GM18861 (cell line): ENCODE measurements around the gene PDE2A.

Source experiments
- ATAC-seq: cut with Tn5 transposase; IDR thresholded peaks from one replicate; pipeline ENCODE4 v1.9.1; 2021; ENCODE audit not compliant: unreplicated experiment

The PDE2A gene

GRCh38 chr11:72591785-72592502, 82.3 kb downstream of the PDE2A start:
- no peak for ATAC-seq

DNA sequence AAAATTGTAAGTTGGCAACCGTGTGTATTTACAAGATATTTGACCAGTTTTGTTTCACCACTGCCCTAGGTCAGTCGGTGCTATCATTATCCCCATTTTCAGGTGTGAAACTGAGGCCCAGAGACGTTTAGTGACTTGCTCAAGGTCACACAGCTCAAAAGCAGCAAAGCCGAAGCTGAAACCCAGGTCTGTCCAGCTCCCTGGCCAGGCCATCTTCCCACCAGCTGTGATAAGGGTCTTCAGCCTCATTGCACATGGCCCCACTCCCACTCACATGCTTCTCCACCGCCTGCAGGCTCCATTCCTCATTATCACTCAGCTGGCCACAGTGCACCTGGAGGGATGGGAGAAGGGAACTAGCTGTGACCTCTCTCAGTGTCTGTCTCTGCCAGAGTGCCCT, 83.2 kb downstream of the PDE2A start:
- ATAC-seq: no peak

DNA sequence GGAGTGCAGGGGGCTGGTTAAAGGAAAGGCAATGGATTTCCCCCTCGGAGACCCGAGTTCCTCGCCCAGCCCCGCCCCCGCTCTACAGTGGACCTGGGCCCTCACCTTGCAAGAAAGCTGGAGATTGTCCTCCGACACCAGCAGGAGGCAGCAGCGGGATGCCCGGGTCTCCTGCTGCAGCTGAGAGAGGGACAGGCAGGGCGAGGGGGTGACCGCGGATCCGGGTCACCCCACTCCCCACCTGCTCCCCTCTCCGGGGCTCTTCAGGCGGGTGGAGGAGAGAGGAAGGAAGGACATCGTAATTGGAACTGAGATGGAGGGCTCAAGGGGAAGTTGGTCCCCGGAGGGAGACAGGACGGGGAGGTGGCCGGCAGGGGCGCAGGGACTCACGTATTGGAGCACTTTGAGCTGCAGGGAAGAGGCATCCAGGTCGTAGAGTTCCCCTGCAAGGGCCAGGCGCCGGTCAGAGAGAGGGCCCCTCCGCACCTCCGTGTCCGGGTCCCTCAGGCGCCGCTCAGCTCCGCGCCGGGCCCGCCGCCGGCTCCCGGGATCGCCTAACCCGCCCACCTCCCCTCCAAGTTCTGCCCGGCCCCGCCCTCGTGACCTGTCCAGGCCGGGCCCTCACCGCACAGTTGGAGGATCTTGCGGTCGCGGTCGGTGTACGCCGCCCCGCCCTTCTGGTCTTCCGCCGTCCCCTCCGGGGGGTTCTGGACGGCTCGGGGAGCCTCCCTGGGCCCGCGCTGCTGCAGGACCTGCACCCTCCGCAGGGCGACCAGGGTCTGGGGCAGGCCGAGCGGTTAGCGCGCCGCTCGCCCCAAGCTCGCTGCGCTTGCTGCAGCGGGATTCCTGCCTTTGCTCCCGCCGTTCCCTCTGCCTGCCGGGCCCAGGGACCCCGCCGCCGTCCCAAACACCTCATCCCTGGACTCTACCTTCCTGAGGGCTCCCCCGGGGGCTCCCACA, 84.1 kb downstream of the PDE2A start:
- no peak for ATAC-seq

DNA sequence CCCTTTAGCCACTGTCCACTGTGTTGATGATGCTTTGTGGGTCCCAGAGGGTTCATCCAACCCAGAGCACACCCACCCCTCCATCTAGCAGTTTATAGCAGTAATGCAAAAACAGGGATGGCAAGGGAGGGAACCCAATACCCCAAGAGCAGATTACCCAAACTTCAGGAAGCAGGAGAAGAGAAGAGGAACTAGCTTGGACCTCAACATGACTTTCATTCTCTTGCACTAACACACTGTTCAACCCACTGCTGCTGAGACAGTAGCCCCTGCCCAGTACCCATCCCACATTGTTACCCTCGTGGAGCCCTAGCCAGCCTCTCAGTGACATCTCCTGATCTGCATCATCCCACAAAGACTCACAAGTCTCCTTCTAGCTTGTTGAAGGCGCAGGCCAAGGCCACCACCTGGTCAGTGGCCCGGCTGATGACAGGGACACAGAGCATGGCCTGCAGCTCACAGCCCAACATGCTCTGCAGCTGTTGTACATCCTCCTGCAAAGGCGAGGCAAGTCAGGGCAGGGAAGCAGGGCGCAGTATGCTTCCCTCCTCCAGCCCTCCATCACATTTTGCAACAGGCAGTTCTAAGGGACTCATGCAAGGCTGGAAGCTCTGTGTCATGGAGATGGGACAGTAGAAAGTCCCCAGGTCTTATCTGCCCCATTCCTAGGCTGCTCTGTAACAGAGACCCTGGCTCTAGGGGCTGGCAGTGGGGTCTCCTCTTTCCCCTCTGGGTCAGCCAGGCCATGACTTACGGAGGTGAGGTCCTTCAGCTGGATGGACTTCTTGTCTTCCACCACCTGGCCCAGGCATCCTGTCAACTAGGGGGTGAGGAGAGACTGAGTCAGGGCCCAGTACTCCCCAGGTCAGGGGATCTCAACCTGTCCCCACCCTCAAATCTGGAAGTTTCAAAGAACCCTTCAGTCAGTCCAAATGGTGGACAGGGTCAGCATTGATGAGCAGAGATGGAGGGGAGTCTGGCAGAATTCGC, 85.5 kb downstream of the PDE2A start:
- ATAC-seq: no peak

GRCh38 chr11:72587696-72588095, 86.5 kb downstream of the PDE2A start:
- no peak for ATAC-seq

GRCh38 chr11:72586321-72587090, 87.7 kb downstream of the PDE2A start:
- ATAC-seq: no peak

DNA sequence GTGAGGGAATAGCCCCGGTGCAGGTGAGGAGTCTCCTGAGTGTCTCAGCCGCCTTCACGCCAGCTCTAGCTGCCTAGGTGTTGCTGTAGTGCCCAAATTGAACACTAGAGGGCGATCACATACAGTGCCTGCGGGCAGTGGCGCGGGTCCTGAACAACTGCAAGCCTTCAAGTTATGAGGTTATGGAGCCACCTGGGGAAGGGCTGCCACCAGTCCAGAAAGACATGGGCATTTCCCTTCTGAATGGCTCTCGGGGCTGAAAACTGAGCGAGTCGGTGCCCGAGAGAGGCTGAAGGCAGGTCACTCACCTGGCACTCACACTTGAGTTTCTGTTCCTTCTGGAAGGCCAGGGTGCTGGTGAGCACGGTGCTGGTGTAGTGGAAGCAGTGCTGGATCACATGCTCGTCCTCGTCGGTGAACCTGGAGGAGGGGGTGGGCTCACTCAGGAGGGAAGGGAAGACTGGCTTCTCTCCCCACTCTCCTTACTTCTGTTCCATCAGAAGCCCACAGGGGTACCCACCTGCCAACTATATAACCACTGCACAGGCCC, 88.4 kb downstream of the PDE2A start:
- no peak for ATAC-seq

DNA sequence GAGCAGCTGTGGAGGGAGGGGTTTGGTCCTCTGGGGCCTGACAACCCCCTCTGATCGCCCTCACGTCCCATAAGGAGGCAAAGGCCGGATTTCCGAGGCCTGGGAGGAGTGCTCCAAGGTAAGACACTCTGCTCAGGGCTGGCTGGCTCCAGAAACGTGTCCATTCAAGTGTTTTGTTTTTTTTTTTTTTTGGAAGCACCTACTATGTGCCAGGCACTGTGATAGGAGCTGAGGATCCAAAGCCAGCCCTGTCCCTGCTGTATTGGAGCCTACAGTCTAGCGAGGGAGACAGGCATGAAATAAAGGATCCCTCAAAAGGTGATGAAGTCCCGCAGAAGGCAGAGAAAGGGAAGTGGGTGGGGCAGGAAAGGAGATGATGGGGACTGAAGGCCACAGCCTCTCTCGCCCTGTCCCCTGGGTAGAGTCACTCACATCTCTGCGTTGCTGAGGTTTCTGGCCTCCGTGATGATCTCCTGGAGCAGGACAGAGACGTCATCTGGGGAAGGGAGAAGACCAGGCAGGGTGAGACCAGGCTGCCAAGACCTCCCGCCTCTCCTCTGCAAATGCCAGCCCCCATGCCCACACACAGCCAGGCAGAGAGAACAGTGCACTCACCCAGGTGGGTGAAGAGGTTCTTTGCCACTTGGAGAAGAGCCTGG, 89.2 kb downstream of the PDE2A start:
- ATAC-seq: no peak

- ATAC-seq: no peak
These were observed 89.8 kb downstream of the PDE2A start for GRCh38 chr11:72584293-72584938.

GRCh38 chr11:72583616-72584292, 90.5 kb downstream of the PDE2A start:
- no peak for ATAC-seq

- no peak for ATAC-seq
These were observed 91.1 kb downstream of the PDE2A start for GRCh38 chr11:72583177-72583553.

DNA sequence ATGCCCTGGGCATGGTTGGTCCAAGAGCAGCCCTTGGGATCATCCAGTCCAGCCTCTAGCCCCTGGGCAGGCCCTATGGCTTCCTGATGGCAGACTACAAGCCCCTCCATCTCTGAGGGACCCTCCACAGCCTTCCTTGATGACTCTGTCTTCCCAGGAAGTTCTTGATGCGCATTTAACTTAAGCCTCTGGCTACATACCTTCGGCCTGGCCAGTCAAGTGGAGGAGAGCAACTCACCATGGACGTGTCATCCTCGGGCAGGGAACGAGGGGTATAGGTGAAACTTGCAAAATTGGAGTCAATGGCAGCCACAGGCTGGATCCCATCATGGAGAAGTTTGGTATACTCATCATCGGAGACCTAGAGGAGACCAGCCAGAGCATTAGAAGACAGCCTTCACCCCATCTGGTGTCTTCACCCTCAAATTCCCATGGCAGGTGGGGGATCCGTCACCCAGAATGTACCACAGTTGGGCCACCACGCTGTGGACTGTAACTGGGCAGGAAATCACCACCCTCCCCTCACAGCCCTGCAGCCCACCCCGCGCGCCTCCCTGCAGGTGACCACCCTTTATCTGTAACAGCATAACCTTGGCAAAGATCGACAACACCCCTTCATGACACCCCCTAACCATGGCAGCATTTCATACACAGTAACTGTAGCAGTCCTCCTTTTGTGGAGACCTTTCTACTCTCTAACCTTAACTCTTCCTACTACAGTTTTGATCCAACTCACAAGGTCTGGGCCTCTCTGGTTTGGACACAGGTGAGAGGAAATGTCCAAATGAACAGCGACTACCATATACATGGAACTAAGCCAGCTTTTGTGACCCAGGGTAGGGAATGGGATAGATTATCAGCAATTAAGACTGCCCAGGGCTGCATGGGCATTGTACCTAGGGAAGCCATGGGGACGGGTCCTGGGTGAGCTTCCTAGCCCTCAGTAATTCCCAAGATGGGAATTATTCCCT, 91.7 kb downstream of the PDE2A start:
- ATAC-seq: no peak

GRCh38 chr11:72581067-72581466, 93.2 kb downstream of the PDE2A start:
- ATAC-seq: no peak

- no peak for ATAC-seq
These were observed 93.6 kb downstream of the PDE2A start for GRCh38 chr11:72580642-72580950.

DNA sequence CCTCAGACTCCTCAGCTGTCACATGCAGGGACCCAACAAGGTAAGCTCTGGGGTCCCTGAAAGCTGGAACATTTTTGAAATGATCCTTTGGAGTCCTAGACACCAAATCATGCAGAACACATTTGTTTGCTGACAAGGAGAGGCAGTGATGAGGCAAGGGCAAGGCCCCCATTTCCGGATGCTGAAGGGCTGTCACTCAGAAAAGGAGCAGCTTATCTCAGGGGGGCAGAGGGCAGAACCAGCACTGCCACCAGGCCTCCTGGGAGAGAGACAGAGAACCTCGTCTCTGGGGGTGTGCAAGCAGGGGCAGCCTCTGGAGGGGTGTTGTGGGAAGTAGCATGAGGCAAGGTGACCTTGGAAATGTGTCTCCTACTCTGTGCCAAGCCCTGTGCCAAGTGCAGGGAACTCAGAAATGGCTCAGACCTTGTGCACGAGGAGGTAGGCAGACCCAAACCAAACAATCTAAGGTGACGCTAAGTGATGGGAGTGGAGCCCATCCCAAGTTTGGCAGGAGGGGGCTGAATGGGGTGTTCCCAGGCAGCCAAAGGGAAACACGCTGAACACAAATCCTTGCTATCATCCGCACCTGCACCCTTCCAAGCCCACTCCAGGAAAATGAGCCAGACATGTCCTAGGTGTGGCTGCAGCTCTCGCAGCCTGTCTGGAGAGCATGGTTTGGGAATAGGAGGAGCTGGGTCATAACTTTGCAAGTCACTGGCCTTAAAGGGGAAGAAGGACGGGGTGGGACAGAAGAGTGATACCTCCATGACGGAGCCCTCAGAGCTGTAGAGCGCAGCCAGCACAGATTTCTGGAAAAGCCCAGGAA, 94.2 kb downstream of the PDE2A start:
- no peak for ATAC-seq

DNA sequence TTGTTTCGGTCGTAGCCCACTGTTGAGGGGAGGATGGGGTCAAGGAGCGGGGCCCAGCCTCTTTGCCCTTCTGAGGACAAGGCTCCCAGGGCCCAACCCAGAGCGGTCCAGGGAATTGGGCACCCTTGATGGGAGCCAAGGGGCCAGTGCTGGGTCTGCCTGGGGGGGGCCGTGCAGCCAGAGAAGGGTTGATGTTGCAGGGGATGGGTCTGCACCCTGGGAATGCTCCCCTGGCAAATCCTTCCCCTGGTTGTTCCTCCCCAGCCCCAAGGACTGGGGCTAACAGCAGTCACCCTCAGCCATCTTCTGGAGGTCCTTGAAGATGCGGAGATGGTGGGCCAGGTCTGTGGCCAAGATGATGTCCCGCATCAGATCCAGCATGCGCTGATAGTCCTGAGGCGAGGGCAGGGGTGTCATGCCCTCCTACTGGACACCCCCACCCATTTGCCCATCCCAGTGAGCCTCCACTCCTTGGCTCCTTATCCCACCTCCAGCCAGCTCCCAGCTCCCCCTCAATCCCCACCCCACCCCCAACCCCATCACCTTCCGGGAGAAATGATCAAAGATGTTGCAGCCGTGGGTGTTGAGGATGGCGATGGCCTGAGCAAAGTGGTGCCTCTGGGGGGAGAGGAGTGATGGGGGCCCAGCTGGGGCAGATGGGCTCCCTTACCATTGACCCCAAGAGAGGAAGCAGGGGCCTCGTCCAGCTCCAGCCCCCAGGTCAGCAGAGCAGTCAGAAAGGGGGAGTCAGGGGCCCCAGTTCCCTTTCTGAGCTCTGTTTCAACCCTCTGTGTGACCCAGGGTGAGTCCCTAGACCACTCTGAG, 95.0 kb downstream of the PDE2A start:
- no peak for ATAC-seq
